Thyroid gland (tissue), 4 donors: Measurements from ENCODE around the gene H6PD. TPM values are rescaled to one million over a fixed set of nuclear protein-coding genes. Genes with fewer than 3 reads are reported as not detected.

Experiments used
- DNase-seq, 2 donors: peaks; one replicate each; pipeline ENCODE4 v3.0.0-alpha.2; 2019
- H3K27ac ChIP-seq, 3 donors: fragments of 200-600 bp; sonication (generic); 1 replicate in 2 of 3; 2 replicates in 1 of 3; pipeline ENCODE4 v1.5.1; 2016 to 2019; ENCODE audit warnings: mild to moderate bottlenecking in 1 of 3, moderate library complexity in 1 of 3
- H3K27me3 ChIP-seq: fragments of 200-600 bp; sonication (generic); one replicate; pipeline ENCODE4 v1.5.1; 2019
- H3K36me3 ChIP-seq, 2 donors: fragments of 200-600 bp; sonication (generic); one replicate each; pipeline ENCODE4 v1.5.1; 2016 to 2019
- H3K4me1 ChIP-seq, 2 donors: fragments of 200-600 bp; sonication (generic); one replicate each; pipeline ENCODE4 v1.5.1; 2017 to 2019
- H3K4me3 ChIP-seq, 3 donors: fragments of 200-600 bp; sonication (generic); replicated peaks in 1 of 3; 1 replicate in 2 of 3; 2 replicates in 1 of 3; pipeline ENCODE4 v1.5.1; 2016; ENCODE audit warnings: mild to moderate bottlenecking in 1 of 3
- H3K9me3 ChIP-seq: fragments of 200-600 bp; sonication (generic); one replicate; pipeline ENCODE4 v1.5.1; 2017
- CTCF ChIP-seq, 6 experiments: fragments of 200-600 bp in 3 of 6; fragments of 450-650 bp in 3 of 6; sonication (generic) in 3 of 6; IDR thresholded peaks; one replicate each; pipeline ENCODE4 v1.5.1; 2016 to 2019; ENCODE audit warnings: antibody characterized with exemption in 6 of 6, mild to moderate bottlenecking in 2 of 6, inconsistent platforms in 1 of 6, moderate library complexity in 1 of 6
- POLR2A ChIP-seq, 2 donors: fragments of 450-650 bp; IDR thresholded peaks; one replicate each; pipeline ENCODE4 v1.6.1; 2017; ENCODE audit warnings: antibody characterized with exemption in 2 of 2, mild to moderate bottlenecking in 2 of 2, moderate library complexity in 1 of 2
- WGBS, 2 donors: methylation state at CpG; one replicate each; pipeline ENCODE4 v1.1.5; 2017; 5-methylcytosine and 5-hydroxymethylcytosine counted together
- intact Hi-C: fragments of 100-400 bp; cut with DNase I; formaldehyde crosslinking; loops from one replicate; pipeline ENCODE4 v1.15.1; 2023
- total RNA-seq, 4 donors: library from RNA; depleted of rRNA; stranded (reverse); fragments of >200 nt; gene quantifications; one replicate each; pipeline ENCODE4 v1.2.3, GENCODE V29; 2016

H6PD gene
- total RNA-seq, 4 donors from 2014 or later, result 36.3 to 64.2 (median 43.6) TPM

DNA sequence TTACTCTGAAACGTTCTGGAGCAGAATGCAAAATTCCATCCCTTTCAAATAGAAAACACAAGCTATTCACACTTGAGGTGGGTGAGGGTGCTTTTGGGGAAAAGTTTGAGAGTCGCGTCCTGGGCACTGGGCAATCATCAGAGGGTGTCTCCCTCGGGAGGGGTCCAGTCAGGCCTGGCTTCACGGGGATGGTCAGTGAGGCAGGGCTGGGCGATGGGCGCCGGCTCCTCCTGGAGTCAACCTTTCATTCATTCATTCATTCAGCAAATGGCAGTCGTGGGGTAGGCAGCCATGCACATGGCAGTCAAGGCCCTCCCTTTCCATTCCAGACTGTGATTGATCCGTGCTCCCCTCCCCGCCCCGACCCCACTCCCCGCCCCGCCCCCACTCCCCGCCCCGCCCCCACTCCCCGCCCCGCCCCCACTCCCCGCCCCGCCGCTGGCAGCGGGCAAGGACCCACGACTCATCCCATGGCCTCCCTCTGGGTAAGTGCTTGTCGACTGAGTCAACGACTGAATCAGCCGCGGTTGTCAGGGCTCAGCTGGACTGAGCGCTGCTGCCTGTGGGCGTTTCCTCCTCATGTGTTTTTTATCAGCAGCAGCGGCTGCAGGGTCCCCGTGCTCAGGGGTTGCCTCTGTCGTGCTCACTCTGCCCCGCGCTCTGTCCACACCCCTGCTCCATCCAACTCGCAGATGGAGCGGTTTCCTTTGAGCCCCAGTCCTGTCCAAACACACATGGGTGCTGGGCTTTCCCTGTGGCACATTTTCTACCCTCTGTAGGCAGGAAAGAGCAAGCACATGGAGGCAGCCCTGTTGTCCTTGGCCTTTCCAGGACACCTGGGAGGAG, 45.7 kb downstream of the H6PD start:
- Histone ChIP-seq H3K27ac (no peak overlapping the region), H3K36me3 (no peaks in the 10 kb centered on the region), H3K4me3 (no peak overlapping the region), H3K4me1 (peaks cover 8 to 37% of the 10 kb centered on the region in 2 donors), H3K27me3 (no peaks in the 10 kb centered on the region), H3K9me3 (no peaks in the 10 kb centered on the region)
- 49 to 57% methylated on average over 16 to 19 of the region's 36 CpGs for WGBS, 2 donors
- TF ChIP-seq POLR2A (IDR thresholded peaks at IDR 0.05) (no peak), CTCF (IDR thresholded peaks at IDR 0.05) (no peak)
- intact Hi-C loops, result loop anchor here (10.0 kb wide), 1 partner anchor 295 kb away; no protein-coding TSS in a partner anchor
- DNase-seq, result peak; percentile 40 to 42

DNA sequence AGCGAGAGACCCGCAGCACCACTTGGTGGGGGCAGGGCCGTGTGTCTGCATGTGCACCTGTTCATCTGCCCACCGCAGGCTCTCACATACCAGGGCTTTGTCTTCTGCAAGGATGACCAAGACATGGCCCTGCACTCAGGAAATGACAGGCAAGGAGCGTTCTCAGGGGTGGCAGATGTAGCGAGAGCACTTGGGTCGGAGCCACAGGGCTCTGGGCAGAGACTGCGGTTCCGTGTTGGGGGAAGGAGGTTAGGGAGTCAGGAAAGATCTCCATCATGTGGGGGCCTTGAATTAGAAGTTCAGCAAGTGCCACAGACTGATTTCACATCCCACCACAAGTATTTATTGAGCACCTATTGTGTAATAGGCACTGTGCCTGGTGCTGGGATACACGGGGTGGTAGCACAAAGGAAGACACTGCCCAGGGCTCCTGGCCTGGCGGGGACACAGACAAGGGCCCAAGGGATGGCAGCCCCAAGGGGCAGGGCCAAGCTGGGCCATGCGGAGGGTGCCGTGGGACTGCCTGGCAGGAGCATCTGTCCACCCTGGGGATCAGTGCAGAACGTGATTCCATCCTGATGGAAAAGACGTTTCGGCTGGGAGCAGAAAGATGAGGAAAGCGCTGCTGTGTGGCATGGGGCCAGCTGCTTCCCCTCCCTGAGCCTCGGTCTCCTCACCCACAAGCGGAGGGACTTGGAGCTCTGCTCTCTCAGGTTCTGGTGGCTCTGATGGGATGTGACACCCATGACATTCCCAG, 46.7 kb downstream of the H6PD start:
- H3K9me3 ChIP-seq, result no peaks in the 10 kb centered on the region
- DNase-seq, result no peak
- peaks cover 8 to 37% of the 10 kb centered on the region in 2 donors for H3K4me1 ChIP-seq
- intact Hi-C loops, result loop anchor here (10.0 kb wide), 1 partner anchor 294 kb away; no protein-coding TSS in a partner anchor
- TF ChIP-seq POLR2A (IDR thresholded peaks at IDR 0.05) (no peak), CTCF (IDR thresholded peaks at IDR 0.05) (no peak)
- no peak overlapping the region for H3K4me3 ChIP-seq
- WGBS, 2 donors, result 87 to 88% methylated on average over 19 of the region's 19 CpGs
- peak overlapping the region in 1 of 3 donors; percentile 23 for H3K27ac ChIP-seq
- H3K27me3 ChIP-seq, result no peaks in the 10 kb centered on the region
- H3K36me3 ChIP-seq, result no peaks in the 10 kb centered on the region

DNA sequence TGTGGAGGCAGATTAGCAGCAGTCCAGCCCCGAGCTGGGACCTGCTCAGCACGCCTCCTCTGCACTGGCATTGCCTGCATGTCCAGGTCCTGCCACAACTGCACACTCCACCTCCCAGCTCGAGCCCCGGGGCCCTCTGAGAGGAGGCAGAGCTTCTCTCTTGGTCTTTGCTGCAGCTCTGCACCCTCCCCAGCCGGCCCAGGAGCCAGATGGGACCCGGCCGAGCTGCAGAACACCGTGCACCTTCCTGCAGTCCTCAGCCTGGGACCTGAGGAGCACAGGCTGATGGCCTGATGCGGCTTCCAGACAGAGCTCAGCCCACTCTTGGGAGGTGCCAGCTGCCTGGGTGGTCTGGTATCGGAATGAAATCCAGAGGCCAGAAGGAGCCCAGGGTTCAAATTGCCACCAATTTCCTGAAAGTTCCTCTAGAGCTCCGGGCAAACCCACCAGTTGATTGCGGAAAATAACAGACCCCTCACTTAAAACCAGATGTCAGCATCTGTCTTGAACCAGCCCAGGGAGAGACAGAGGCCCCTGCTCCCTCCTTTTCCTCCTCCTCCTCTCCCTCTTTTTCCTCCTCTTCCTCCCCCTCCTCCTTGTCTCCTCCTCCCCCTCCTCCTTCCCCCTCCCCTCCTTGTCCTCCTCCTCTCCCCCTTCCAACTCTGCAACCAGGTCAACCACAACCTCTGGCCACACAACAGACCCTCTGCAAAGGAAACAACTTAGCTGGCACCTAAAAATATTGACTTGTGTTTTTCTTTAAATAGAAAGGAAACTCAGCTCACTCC, 47.5 kb downstream of the H6PD start:
- intact Hi-C loops, result loop anchor here (10.0 kb wide), 1 partner anchor 293 kb away; no protein-coding TSS in a partner anchor
- no peak overlapping the region for H3K4me3 ChIP-seq
- peaks cover 8 to 37% of the 10 kb centered on the region in 2 donors for H3K4me1 ChIP-seq
- no peaks in the 10 kb centered on the region for H3K27me3 ChIP-seq
- H3K27ac ChIP-seq, result peak overlapping the region; percentile 23 to 59 (median 41)
- peak; percentile 35 to 44 for DNase-seq
- TF ChIP-seq POLR2A (IDR thresholded peaks at IDR 0.05) (no peak), CTCF (IDR thresholded peaks at IDR 0.05) (no peak)
- 46 to 54% methylated on average over 10 to 11 of the region's 12 CpGs for WGBS, 2 donors
- H3K9me3 ChIP-seq, result no peaks in the 10 kb centered on the region
- no peaks in the 10 kb centered on the region for H3K36me3 ChIP-seq

- intact Hi-C loops, result loop anchor here (10.0 kb wide), 1 partner anchor 292 kb away; no protein-coding TSS in a partner anchor
- DNase-seq, result peak in 1 of 2 donors; percentile 61
- H3K4me1 ChIP-seq, result peaks cover 8 to 37% of the 10 kb centered on the region in 2 donors
- WGBS, 2 donors, result 27 to 37% methylated on average over 4 of the region's 4 CpGs
- TF ChIP-seq CTCF (IDR thresholded peaks at IDR 0.05) (no peak), POLR2A (IDR thresholded peaks at IDR 0.05) (no peak)
- H3K4me3 ChIP-seq, result no peak overlapping the region
- H3K36me3 ChIP-seq, result no peaks in the 10 kb centered on the region
- no peaks in the 10 kb centered on the region for H3K9me3 ChIP-seq
- H3K27ac ChIP-seq, result peak overlapping the region in 2 of 3 donors; percentile 41 to 59
- H3K27me3 ChIP-seq, result no peaks in the 10 kb centered on the region
Observed at GRCh38 chr1:9282696-9282955, 48.1 kb downstream of the H6PD start.
